ENCODE measurements around the gene TECTB.

The TECTB gene

DNA sequence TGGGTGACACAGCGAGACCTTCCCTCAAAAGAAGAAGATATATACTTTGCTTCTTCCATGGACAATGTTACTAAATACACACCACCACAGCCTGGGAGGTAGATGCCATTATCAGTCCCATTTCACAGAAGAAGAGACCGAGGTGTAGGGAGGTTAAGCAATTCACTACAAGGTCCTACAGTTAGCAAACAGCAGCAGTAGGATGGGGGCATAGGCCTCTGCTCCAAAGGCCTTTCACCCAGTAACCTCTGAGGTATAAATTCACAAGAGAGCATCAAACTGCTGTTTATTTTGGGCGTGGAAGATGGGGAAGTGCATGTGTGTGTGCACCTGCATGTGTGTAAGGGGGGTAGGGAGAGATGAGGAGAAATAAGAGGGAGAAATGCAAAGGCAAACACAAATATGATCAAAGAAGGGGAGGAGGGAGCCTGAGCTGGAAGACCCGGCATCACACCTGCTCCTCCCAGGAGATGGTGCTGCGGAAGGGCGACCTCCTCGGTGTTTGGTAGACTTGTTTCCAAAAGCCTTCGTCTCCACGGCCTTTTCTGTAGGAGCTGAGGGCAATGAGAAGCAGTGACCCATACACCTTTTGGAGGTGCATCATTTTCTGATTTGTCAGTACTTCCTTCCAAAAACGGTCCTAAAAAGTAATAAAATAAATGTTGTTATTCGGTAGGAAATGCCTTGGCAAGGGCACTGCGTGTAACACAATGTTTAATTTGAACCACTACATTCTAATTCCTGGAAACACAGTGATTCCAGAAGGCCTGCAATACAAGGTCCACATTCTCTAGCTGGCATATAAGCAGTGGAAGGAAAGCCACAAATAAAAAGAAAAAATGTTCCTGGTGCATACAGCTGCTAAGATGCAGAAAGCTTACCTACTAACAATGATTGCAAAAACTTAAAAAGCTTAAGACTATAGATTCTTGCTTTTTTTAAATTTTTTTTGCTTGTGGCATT is 64.8 kb downstream of the TECTB start:
- no peak for DNase-seq (ENCODE audit: low read depth)

GRCh38 chr10:112348759-112349158 is 65.6 kb downstream of the TECTB start:
- no peak for DNase-seq (ENCODE audit: low read depth)

- no peak for DNase-seq (ENCODE audit: low read depth)
Observed at GRCh38 chr10:112349521-112350085, 66.4 kb downstream of the TECTB start.

DNA sequence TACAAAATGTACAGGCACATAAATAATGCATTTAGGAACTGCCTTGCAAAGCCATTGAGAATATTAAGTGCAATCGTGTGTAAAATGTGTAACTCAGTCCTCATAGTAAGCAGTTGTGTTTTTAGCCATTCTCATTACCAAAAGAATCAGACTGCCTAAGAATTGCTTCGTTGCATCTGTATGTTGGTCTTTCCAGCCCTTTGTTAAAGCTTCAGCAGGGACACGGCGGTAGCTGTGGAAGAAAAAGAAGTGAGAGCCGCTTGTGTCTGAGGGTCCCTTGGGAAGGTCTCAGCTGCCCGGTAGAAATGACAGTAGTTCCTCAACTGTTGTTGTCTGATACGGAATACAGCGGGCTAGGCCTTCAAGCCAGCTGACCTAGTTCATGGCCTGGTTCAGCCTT is 67.9 kb downstream of the TECTB start:
- no peak for DNase-seq (ENCODE audit: low read depth)

DNA sequence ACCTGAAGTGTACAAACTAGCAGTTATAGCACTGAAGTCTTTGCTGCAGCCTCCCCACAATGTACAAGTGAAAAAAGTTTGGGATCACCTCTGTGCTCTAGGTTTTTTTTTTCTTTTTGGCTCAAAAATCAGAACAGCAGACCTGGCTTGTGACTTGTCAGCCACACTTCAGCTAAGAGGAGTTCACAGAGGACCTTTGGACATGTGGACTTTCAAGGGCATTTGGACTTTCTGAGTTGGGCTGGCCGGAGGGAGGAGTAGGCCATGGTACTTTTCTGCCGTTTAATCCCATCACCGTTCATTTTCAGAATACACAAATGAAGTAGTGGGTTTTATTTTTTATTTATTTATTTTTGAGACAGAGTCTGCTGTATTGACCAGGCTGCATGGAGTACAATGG is 68.8 kb downstream of the TECTB start:
- DNase-seq (ENCODE audit: low read depth): no peak

DNA sequence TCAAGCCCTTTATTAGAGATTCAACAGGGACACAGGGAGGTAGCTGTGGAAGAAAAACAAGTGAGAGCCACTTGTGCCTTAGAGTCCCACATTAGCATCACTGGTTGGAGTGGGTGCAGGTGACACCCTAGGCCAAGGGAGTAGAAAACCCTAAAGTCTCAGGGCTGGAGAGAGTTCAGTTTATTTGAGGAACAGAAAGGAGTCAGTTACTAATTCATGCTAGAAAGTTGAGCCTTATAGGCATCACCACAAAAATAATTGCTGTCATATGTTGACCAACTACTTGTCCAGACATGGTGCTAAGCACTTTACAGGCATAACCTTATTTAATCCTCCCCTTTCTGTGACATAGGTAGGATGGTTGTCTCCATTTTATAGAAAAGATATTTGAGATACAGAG is 69.8 kb downstream of the TECTB start:
- DNase-seq (ENCODE audit: low read depth): no peak
